Stimulated activated CD4-positive, alpha-beta T cell treated with anti-CD3 and anti-CD28 coated beads, Interleukin-1b, Interleukin-23, amount 100 ng/mL, for 1 hour (primary cell): ENCODE data around the gene TNPO1.
"Not testable (repeated sequence)": the region's sequence is repeated elsewhere in the genome, so short reads cannot be mapped to it uniquely, and the experiment has no call there.

Experiments used
- DNase-seq, 2 donors: peaks; one replicate each; pipeline ENCODE4 v3.0.0-alpha.2; 2020; ENCODE audit warnings: low read depth in 2 of 2

Gene TNPO1

DNA sequence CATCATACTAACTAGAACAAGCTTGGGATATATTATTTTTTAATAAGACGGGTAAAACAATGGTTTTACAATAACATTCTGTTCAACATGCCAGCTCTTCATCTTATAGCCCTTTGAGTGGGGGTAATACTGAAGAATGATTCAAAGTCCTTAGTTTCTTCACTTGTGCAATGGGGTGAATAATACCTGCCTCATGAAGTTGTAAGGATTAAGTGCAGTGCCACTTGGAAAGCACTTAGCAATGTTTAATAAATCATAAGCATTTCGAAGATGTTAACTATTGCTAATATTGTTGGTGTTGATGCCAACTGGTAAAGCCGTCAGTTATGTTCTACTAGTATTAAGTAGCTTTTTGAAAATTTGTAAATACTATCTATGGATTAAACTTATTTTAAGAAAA is 38.0 kb downstream of the TNPO1 start:
- no peak for DNase-seq

DNA sequence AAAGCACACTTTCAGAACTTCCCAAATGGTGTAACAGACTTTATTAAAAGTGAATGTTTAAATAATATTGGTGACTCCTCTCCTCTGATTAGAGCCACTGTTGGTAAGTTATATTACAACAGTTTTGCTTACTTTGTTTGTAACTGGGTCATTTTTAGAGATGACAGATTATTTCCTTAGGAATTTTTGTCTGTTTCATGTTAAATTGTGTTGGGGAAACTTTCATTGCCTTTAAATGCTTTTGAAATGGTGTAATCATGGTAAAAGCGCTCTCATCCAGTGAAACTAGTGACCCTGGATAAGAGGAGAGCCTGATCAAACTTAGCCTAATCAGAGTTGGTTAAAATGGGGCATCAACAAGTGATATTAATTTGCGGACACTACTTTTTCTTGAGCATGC is 39.4 kb downstream of the TNPO1 start:
- DNase-seq = no peak

DNA sequence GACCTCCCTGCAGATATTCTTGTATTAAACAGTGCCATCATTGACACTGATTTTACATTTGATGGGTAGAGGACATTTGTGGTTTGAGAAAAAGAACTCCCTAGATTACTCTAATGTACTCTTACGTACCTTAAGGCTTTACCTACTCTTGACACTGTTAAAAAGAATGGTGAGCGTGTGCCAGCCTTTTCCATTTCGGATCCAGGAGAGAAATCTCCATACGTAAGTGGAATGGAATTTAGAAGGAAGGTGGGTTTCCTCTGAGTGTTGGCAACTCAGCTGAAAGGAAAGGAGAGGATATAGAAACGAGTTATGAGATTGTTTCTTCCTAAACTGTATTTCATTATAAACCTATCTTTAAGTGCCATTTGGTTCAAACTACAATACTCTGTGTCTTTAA is 40.9 kb downstream of the TNPO1 start:
- DNase-seq = no peak

DNA sequence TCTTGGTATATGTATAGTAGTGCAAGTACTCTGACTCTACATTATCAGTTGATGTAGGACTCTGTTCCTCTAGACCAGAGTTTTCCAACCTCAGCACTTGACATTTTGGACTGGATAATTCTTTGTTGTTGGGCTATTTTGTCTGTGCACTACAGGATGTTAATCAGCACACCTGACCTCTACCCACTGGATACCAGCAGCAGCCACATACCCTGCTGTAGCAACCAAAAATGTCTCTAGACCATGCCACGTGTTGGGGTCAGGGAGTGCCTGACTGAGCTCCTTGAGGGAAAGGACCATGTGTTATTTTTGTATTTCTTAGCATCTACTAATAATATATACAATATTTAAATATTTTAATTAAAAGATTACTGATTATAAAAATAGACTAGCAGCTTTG is 42.7 kb downstream of the TNPO1 start:
- DNase-seq = no peak

DNA sequence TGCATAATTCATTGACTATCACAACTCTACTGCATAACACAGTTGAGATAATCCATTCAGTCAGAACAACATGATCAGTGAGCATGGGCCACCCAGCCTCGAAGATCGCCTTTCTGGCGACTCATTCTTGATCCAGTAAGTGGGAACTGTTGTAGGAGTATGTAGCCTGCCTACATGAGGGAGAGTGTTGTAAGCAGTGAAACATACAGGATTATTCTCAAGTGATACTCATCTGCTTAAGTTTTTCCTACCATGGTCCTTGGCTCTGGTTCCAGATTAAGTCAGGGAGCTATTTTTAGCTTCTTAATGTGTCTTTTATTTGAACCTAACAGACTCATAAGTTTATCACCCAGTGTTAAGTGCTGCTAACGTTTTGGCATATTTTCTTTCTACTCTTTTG is 44.0 kb downstream of the TNPO1 start:
- DNase-seq = no peak

DNA sequence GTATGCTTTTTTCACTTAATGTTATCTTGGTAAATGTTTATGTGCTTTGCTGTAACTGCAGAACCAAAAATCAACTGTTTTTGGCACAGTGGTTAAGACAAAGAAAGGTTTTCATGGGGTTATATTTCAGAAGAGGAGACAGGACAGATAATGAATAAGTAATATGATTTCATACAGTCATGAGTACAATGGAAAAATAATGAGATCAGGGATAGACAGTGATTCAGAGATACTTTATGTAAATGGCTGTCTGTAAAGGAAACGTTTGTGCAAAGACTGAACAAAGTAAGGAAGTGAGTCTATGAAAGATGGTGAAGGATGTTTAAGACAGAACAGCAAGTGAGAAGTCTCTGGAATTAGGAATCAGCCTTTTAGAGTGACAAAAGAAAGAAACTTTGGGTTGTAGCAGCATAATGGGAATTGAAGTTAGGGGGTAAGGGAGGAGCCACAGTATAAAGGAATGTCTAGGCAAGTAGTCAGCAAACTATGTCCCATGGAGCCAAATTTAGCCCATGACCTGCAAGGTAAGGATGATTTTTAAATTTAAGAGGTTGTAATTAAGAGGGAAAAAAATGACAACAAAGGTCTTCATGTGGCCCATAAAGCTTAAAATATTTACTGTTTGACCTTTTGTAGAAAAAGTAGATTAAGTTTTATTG is 55.0 kb downstream of the TNPO1 start:
- DNase-seq = no peak

DNA sequence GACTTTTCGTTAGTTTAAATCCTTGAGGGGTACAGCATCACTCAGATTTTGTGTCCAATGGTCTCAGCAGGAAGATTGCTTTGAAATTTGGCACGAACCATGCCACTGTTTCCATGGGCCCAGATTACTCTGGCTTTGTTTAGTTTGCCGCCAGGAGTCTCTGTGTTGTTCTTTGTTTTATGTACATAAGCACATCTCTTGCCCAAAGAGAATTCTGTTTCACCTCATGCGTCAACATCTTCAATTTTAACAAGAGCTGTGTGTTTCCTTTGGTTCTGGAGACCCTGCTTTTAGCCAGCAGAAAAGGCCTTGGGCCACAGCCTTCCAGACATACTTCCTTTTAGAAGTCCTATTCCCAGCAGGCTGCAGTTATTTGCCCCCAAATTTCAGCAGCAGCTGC is 62.4 kb downstream of the TNPO1 start:
- no peak for DNase-seq

DNA sequence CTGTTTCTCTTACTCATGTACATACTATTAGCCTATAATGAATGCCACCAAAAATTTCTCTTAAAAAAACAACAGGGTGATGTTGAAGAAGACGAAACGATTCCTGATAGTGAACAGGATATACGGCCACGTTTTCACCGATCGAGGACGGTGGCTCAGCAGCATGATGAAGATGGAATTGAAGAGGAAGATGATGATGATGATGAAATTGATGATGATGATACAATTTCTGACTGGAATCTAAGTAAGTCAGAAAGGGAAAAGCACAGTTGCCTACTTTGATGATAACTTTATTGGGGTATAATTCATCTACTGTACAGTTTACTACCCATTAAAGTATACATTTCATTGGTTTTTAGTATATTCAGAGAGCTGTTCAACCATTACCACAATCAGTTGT is 66.5 kb downstream of the TNPO1 start:
- DNase-seq = no peak

DNA sequence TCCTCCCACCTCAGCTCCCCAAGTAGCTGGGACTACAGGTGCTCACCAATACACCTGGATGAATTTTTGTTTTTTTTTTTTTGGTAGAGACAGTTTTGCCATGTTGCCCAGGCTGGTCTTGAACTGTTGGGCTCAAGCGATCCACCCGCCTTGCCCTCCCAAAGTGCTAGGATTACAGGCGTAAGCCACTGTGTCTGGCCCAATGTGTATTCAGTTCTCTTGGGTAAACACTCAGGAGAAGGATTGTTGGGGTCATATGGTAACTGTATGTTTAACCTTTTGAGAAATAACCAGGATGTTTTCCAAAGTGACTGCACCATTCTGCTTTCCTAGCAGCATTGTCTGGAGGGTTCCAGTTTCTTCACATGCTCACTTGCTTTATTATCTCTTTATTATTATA is 67.4 kb downstream of the TNPO1 start:
- DNase-seq = no peak

DNA sequence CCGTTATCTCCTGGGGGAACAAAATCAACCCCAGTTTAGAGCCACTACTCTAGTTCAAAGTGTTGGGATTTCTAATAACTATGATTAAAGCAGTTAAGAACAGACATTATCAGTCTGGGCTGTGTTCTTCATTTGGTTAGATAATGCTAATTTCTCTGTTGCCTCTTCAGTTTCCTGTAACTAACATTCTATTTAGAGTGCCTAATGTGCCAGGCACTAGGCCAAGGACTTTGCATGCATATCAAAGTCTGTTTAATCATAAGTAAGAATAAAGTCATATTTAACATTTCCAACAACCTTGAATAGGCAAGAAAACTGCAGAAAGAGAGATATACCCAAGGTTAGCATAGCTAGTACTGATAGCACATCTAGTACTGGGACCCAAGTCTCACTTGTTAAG is 68.4 kb downstream of the TNPO1 start:
- no peak for DNase-seq

DNA sequence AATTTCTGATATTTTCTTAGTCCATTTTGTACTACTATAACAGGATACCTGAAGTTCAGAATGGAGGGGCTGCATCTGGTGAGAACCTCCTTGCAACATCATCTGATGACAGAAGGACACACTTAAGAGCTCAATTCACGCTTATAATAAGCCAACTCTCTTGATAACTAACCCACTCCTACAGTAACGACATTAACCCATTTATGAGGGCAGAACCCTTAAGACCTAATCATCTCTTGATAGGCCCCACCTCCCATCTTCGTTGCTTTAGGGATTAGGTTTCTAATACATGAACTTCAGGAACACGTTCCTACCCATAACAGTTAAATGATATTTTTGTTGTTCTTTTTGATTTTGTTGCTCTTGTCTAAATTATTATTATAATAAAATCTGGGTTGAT is 69.4 kb downstream of the TNPO1 start:
- DNase-seq = no peak

DNA sequence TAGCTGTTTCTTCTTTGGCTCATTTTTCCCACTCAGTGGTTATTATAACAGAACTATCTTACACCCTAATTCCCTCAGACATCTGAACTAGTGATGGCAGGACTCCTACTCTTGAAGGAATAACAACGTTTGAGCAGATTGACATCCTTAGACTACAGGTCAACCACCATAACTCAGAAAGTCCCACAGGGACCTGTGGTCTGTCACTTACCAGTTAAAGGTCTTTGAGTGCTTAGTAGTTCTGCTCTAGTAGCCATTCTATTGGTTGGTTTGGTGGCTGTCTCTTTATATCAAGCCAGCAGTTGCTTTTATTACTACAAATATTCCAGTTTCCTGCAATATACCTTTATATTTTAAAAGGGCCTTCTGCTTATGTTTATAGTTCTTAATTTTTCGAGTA is 72.1 kb downstream of the TNPO1 start:
- no peak for DNase-seq

DNA sequence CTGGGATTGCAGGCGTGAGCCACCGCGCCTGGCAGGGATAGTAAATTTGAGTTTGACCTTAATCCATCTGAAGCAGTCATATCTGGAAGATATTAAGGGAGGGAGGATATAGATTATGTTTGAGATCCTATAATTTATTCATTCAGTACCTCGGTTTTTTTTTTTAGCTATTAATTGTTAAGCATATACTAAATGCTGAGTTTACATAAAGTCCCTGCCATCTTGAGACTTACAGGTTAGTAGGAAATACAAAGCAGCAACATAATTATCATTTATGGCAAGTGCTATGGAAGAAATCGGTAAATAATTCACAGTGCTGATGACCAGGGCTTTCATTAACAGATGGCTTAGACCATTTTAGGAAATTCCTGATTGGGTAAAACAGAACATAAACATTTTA is 72.9 kb downstream of the TNPO1 start:
- no peak for DNase-seq

DNA sequence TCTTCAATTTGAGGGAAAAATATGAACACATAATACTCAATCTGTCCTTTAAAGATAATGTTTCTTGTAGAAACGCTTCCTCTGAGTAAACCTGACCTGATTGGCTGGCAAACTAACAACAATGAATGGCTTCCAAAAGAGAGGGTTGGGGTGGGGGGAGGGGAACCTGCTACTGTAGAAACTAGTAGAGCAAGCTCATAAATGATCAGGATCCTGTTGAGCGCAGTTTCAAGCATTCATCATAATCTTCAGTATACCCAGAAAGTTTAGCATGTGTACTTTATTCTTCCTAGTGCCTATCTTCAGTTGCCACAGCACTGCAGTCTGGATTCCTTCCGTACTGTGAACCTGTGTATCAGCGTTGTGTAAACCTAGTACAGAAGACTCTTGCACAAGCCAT is 76.4 kb downstream of the TNPO1 start:
- DNase-seq = no peak

DNA sequence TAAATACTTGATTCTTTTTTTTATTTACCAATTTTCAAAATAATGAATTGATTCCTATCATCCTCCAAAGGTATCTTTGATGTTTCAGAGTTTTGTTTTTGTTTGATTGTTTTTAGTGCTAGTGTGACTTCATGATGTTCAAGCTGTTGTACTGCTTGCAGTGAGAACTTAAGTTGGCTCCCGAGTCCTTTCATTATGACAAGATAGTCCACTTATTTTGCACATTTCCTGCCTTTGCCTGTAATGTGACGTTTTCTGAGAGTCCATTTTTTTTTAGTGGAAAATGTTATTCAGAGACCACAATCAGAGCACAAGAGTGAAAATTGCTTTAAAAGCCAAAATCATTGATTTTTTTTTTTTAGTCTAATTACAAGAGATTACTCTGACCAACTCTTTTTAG is 79.3 kb downstream of the TNPO1 start:
- DNase-seq = no peak

DNA sequence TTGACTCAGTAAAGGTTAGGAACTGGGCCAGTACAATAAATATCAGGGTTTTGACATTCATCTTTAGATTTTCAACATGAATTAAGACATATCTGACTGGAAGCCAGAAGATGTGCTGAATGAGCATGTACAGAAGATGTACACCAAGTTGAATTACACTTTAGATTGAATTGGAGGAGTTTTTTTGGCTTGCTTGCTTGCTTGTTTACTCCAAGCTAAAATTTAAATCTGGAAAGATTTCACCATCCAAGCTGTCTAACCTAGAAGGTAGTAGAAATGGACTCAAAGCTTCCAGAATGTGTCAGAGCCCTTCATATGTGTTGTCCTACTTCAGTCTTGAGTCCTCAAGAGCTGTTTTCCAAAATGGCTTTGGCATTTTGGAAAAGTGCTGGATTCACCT is 90.3 kb downstream of the TNPO1 start:
- no peak for DNase-seq

DNA sequence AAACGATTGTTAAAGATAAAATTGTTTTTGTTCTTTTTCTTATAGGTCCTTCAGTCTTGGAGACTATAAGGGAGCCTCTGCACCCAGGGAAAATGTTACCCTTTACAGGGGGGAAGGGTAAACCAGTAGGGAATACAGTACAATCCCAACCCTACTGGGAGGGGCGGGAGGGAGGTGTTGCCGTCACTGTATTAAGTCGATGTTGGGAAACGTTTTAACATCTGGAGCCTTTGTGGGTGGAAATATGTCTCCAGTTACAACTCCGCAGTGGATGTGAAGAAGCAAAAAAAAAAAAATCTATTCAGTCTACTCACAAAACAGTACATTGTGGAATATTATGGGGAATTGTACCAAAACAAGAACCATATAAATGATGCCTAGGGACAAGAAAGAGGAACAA is 92.2 kb downstream of the TNPO1 start:
- no peak for DNase-seq

DNA sequence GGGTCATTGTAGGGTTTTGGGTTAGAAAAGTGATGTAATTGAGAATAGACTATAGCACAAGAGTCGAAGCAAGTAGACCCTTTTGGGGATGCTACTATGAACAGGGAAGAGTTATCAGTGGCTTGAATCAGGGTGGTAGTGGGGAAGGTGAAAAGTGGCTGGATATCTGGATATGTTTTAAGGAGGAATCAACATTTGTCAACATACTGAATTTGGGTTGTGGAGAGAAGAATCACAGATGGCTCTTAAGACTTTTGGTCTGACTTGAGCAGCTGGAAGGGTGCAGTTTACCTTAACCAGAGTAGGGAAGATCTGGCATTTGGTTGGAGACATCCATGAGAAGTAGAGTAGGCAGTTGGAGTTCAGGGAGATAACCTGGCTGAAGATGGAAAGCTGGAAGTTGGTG is 100.9 kb downstream of the TNPO1 start:
- DNase-seq = no peak

DNA sequence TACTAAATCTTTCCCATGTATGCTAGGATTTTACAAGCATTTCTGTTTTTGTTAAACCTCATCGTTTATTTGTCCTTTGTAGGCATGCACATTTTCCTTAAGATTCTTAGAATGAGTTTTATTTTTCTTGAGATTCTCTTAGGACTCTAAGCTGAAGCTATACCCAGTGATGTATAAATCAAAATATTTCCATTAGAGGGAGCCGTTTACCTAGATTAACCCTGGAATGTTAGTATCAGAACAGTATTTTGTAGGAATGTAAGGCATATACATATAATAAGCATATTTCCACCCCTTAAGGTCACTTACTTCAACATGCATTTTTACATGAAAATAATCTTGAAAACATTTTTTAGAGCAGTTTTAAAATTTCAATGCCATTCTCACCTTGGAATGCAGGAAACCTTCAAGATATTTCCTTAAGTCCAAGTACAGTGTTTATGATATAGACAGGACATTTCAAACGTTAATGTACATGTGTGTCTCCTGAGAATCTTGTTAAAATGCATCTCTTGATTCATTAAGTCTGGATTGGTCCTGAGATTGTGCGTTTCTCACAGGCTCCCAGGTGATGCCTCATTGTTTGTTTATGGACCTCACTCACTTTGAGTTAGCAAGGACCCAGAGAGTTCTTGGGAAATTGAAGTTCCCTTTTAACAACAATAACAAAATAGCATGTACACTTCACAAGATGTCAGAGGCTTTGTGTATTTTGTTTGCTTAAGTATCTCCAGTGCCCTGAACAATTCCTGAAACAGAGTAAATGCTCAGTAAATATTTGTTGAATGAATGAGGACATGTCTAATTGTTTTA is 104.4 kb downstream of the TNPO1 start:
- DNase-seq = no peak

DNA sequence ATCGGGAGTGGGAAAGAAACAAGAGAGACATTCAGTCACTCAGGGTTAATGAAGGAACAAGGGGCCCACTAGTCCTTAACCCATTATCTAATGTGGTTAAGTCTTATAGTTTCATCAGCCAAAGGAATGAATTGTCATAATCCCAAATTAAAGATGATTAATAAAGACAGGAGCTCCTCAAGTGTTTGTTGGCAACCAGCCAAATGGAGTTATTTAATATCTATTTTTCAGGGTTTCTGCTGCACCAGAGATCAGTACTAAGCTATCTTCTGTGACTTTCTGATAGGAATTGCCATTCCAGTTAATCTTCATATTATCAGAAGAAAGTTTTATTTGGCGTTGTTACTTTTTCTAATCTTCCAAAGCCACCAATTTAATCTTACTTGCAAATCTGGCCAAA is 105.4 kb downstream of the TNPO1 start:
- no peak for DNase-seq

DNA sequence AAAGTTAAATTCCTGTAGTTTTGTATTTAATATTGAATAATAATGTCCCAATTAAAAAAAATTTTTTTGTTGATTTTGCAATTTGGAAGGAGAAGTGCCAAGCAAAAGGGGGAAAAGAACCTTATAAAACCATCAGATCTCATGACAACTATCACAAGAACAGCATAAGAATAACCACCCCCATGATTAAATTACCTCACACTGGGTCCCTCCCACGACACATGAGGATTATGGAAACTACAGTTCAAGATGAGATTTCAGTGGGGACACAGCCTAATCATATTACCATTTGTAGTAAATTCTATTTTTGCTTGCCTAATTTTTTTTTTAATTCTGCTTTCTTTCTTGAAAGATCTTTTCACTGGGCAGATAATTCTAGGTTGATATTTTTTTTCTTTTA is 106.0 kb downstream of the TNPO1 start:
- DNase-seq = no peak

DNA sequence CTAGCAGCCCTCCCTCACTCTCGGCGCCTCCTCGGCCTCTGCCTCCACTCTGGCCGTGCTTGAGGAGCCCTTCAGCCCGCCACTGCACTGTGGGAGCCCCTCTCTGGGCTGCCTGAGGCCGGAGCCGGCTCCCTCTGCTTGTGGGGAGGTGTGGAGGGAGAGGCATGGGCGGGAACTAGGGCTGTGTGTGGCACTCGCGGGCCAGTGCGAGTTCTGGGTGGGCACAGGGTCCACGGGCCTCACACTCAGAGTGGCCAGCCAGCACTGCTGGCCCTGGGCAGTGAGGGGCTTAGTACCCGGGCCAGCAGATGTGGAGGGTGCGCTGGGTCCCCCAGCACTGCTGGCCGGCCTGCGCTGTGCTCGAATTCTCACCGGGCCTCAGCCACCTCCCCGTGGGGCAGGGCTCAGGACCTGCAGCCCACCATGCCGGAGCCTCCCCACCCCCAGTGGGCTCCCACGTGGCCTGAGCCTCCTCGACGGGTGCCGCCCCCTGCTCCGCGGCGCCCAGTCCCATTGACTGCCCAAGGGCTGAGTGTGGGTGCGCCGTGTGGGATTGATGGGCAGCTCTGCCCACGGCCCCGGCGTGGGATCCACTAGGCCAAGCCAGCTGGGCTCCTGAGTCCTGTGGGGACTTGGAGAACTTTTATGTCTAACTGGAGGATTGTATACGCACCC is 109.0 kb downstream of the TNPO1 start:
- no peak for DNase-seq

DNA sequence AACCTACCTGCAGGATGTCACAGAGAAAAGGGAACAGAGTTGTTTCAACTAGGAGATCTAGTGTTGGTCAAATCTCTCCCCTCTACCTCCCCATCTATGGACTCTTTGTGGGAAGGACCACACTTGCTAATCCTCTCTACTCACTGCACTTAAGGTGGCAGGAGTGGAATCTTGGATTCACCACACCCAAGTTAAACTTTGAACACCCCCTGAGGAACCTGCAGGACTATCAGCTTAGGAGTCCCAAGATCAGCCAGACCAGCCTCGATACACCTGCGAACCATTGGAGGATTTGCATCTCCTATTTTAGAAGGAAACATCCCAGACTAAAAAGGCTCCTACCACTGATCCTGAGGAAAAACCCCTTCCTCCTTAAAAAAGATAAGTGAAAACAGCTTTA is 116.2 kb downstream of the TNPO1 start:
- not testable (repeated sequence) for DNase-seq
